ENCODE data around the gene OR2AT4.

The OR2AT4 gene

GRCh38 chr11:75141166-75141565 is 44.5 kb upstream of the OR2AT4 start:
- TF ChIP-seq CTCF (IDR thresholded peaks at IDR 0.05; ENCODE audit: low read depth, low read length): no peak
- H3K4me3 ChIP-seq (replicated peaks in 1 of 2; ENCODE audit: low read depth in 2 of 2, low read length in 2 of 2): no peak overlapping the region
- DNase-seq (ENCODE audit: low read depth in 2 of 2): no peak

GRCh38 chr11:75140269-75141138 is 43.8 kb upstream of the OR2AT4 start:
- peak; percentile 47 to 52 for DNase-seq (ENCODE audit: low read depth in 2 of 2)
- H3K4me3 ChIP-seq (replicated peaks in 1 of 2; ENCODE audit: low read depth in 2 of 2, low read length in 2 of 2): no peak overlapping the region
- TF ChIP-seq CTCF (IDR thresholded peaks at IDR 0.05; ENCODE audit: low read depth, low read length): peak; percentile 96

GRCh38 chr11:75135651-75136050 is 39.0 kb upstream of the OR2AT4 start:
- DNase-seq (ENCODE audit: low read depth in 2 of 2): no peak
- no peak overlapping the region for H3K4me3 ChIP-seq (replicated peaks in 1 of 2; ENCODE audit: low read depth in 2 of 2, low read length in 2 of 2)
- TF ChIP-seq CTCF (IDR thresholded peaks at IDR 0.05; ENCODE audit: low read depth, low read length): no peak

GRCh38 chr11:75135021-75135650 is 38.5 kb upstream of the OR2AT4 start:
- H3K4me3 ChIP-seq (replicated peaks in 1 of 2; ENCODE audit: low read depth in 2 of 2, low read length in 2 of 2): no peak overlapping the region
- TF ChIP-seq CTCF (IDR thresholded peaks at IDR 0.05; ENCODE audit: low read depth, low read length): no peak

GRCh38 chr11:75133976-75134375 is 37.3 kb upstream of the OR2AT4 start:
- no peak for TF ChIP-seq CTCF (IDR thresholded peaks at IDR 0.05; ENCODE audit: low read depth, low read length)
- peak in 1 of 2 donors; percentile 22 for DNase-seq (ENCODE audit: low read depth in 2 of 2)
- no peak overlapping the region for H3K4me3 ChIP-seq (replicated peaks in 1 of 2; ENCODE audit: low read depth in 2 of 2, low read length in 2 of 2)

More at GRCh38 chr11:75135021-75135650, 38.5 kb upstream of the OR2AT4 start:
- DNase-seq (ENCODE audit: low read depth in 2 of 2): no peak

GRCh38 chr11:75132080-75132479 is 35.4 kb upstream of the OR2AT4 start:
- TF ChIP-seq CTCF (IDR thresholded peaks at IDR 0.05; ENCODE audit: low read depth, low read length): no peak
- H3K4me3 ChIP-seq (replicated peaks in 1 of 2; ENCODE audit: low read depth in 2 of 2, low read length in 2 of 2): no peak overlapping the region
- no peak for DNase-seq (ENCODE audit: low read depth in 2 of 2)
